ENCODE measurements around the gene WNT1.

WNT1 gene

DNA sequence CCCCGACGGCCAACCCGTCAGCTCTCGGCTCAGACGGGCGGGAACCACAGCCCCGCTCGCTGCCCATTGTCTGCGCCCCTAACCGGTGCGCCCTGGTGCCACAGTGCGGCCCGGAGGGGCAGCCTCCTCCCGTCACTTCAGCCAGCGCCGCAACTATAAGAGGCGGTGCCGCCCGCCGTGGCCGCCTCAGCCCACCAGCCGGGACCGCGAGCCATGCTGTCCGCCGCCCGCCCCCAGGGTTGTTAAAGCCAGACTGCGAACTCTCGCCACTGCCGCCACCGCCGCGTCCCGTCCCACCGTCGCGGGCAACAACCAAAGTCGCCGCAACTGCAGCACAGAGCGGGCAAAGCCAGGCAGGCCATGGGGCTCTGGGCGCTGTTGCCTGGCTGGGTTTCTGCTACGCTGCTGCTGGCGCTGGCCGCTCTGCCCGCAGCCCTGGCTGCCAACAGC lies at the start of gene WNT1:
Gene WNT1, plus strand, starts transcription at position 32 of the 450 bp plus-strand sequence. Its CDS starts 329 bp downstream, at position 361.
- no peak for DNase-seq

DNA sequence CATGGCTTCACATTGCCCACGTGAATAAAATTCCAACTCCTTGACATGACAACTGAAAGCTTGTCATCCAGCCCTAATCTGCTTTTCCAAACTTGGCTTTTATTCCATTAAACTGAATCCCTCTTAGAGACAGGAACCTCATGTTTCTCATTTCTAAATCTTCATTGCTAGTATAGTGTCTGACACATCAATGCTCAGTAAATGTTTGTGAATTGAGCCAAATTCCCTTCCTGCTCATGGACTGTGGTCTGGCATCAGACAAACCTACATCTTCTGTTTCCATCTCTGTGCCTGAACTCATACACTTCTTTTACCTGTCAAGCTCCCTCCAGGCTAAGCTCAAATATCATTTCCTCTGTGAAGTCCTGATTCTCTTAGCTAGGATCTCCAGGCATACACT lies 48.6 kb upstream of the WNT1 start:
- DNase-seq: no peak

DNA sequence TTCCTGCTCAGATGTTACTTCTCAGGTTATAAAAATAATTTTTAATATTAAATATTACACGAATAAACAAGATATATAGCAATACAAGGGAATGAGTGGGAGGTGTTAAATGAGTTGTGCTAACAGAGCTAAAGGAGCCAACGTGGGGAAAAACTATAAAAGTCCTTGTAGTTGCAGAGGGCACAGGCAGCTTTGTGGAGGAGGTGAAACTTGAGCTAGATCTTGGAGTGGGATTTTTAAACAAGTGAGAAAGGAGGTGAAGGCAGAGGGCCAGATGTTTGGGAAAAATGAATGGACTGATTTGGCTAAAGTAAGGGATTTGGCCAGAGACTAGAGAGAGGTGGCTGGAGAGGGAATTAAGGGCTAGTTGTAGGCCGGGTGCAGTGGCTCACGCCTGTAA lies 47.6 kb upstream of the WNT1 start:
- no peak for DNase-seq

DNA sequence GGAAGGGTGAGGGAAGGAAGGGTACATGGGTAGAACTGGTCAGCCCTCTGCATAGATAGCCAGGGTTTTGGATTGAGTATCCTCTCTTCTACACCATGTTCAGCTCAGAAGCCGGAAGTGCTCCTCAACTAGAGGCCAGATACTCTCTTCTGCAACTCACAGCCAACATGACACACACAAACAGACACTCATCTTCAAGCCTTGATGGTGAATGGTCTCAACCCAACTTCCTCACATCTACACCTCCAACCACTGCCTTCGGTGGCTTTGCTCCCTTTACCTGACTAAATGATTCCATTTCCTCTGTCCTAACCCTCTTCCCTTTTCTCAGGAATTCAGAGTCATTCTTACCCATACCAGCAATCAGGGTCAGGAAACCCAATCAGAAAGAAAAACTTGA lies 45.2 kb upstream of the WNT1 start:
- DNase-seq: peak; percentile 14 to 37

DNA sequence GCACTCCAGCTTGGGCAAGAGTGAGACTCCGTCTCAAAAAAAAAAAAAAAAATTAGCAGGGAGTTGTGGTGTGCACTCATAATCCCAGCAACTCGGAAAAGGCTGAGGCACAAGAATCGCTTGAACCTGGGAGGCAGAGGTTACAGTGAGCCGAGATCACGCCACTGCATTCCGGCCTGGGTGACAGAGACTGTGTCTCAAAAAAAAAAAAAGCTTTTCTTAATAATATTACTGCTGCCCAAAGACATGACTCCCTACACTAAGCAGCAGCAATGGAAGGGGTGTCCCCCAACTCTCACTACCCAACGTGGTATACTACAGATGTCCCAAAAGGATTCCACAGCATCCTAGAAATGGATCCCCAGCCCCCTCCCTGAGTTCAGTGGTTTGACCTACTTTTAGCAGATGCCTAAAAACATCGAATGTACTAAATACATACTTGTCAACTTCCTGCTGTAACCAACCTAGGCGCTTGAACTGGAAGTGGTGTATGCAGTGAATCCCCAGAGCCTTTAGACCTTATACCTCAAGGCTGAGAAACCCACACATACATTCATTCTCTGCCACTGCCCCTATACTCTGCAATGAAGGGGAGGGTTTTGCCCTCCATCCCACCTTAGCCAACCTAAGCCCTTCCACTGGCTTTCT lies 44.3 kb upstream of the WNT1 start:
- peak; percentile 52 to 77 for DNase-seq

DNA sequence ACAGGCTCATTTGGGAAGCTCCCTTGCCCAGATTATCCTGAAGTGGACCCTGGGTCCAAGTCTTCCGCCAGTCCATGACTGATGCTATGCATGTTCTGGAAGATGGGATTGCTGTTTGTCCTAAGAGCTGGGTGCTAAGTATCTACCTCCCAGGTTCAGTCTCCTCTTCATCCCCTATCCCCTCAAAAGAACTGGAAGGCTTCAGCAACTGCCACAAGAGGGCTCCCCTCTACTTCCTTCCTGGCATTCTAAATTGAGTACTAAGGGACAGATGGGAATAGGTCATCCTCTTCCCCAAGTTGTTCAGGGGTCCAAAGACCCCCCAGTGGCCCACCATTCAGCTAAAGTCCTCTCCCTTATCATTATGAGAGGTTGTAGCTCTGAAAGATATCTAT lies 43.8 kb upstream of the WNT1 start:
- DNase-seq: peak in 1 of 2 donors; percentile 42

DNA sequence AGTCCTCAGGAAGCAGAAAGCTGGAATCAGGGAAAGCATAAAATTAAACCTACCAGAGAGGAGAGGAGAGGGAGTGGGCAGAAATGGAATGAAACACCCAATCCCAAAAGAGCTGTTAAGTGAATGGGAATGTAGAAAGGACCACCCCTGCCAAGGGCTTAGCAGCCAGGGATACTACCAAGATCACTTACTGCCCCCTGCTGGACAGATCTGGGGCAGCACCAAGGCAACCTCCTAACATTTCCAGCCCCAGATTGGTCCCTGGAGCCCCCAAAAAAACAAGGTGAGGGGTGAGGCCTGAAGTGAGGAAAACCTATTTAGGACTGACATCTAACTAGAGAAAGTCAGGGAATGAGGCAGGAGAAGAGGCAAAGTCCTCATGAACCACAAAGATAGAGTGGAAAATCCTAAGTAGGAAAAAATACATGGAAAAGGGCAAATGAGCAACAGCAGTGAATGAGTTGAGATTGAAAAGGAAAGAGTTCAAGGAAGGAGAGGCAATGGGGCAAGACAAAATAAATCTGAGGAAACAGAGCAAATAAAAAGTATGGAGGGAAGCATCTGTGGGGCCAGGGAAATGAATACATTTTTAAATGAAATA lies 41.6 kb upstream of the WNT1 start:
- peak; percentile 79 to 85 for DNase-seq

DNA sequence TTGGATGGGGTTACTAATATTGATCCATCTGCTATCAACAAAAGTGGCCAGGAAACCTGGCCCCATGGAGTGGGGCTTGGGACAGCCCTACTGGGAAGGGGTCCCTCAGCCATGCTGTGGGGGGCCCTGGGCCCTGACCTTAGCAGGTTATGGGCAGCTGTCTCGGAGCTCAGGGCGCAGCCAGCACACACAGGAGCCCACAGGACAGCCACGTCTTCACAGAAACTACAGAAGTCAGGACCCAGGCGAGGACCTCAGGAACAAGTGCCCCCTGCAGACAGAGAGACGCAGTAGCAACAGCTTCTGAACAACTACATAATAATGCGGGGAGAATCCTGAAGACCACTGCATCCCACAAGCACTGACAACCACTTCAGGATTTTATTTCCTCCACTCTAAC lies 41.0 kb upstream of the WNT1 start:
- no peak for DNase-seq

DNA sequence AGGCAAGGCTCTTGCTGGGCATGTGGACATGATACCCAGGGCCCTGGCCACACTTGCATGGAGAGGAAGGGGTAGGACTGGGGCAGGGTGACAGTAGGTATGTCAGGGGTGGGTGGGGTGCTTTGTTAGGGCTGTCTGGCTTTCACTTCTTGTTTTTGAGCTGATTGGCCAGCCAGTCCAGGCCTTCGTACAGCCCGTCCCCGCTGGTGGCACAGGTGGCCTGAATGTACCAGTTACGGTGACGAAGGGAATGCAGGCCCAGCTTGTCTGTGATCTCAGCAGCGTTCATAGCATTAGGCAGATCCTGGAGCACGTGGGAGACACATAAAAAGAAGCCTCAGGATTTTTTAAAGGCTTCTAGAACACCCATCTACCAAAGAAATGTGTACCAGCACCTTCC lies 39.3 kb upstream of the WNT1 start:
- DNase-seq: peak in 1 of 2 donors; percentile 51

DNA sequence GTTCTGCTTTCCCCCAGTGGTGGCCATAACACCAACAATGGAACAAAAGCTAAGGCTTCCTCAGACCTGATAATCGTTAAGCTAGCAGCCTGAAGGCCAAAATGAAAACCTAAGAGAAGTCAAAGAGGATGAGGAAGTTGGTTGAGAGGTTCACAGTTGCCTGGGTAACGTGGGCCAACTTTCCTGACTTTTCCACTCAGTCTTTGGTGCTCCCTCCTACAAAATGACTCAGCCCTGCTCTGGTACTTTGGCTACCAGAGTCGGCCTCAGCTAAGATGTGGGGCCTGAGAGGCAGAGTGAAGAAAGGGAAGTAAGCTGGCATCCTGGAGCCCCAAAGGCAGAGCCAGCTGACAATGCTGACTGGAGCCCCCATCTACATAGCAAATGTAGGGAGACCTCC lies 37.9 kb upstream of the WNT1 start:
- peak in 1 of 2 donors; percentile 48 for DNase-seq

DNA sequence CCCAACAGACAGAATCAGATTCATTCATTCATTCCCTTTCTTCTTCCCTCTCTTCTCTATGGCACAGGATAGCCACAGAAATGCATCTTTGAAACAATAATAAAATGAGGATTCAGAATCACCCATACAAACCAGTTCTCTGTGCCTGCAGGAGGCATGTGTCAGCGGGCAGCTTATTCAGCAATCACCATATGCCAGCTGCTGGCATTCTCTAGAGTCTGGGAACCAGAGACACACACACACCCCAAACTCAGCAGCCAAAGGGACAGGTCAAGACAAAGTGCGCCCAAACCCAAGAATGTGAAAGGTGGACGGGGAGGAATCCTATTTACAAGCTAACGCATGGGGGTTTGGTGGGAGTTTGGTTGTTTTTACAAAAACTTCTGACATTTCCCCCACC lies 34.9 kb upstream of the WNT1 start:
- DNase-seq: no peak

DNA sequence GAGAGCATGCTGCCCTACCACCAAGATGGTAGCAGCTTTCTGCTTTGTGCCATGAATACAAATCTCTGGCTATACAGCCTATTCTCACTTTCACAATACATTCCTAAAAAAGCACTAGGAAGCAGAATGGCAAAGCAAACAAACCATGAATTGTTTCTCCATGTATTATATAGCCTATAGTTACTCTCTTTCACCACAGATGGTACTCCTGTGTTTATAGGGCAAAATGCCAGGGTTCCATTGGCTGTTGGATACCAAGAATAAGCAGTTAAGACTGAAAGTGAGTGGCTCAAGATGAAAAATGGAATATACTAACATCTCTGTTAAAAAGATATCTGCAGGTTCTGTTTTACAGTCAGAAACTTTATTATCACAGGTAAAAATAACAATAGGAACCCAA lies 31.9 kb upstream of the WNT1 start:
- DNase-seq: no peak

DNA sequence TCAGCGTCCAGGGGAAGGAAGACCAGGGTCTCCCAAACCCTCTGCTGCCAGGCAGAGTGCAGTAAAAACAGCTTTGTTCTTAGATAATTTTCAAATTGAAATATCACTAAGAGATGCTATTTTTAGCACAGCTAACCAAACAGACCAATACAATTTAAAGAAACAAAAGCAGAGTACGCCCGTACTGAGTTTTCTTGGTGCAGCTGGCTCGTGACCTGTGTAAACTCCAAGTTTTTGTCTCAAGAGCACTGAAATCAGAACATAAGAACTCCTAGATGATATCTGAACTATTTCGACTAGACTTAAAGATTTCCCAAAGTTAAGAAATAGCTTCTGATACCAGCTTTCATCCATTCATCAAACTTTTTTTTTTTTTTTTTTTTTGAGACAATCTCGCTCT lies 31.2 kb upstream of the WNT1 start:
- no peak for DNase-seq

DNA sequence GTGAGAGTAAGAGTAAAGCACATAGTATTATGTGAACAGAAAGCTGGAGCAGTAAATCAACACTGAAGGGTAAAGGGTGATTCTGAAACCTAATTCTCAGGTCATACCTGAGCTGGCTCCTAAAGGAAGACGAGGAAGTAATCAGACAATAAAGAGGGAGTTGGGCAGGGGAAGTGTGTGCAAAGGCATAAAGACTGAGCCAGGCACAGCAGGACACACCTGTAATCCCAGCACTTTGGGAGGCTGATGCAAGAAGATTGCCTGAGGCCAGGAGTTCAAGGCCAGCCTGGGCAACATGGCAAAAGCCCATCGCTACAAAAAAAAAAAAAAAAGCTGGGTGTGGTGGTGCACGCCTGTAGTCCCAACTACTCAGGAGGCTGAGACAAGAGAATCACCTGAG lies 30.4 kb upstream of the WNT1 start:
- DNase-seq: no peak

DNA sequence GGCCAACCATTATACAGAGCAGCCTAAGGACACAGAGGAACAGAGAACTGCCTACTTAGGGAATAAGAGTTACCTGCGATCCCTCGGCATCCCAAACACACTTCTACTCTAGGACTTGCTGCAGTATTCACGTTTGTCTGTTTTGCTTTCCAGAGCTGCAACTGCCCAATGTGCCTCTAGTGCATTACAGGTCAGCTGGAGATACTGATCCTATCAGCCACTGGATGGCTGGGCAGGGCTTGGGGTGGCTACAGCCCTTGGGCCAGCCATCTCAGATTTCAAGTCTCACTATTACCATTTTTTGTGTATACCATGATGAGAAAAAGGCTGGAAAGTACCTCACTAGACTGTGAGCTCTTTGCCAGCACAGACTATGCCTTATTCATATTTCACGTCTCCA lies 25.4 kb upstream of the WNT1 start:
- DNase-seq: no peak

DNA sequence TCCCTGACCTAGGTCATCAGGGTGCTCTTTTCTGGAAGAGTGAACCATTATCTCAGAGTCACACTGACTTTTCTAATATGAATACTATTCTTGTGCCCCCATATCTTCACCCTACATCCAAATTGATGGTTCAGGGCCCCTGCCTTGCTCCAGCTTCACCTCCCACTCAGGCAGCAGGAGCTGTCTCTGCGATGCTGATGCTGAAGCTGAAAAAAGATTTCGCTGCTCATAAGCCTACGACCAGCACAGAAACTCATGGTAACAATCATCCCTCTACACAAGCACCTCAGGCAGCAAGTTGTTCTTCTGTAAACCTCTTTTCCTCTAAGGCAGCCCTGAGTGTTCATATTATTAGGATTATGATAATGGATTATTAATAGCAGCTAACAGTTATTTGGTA lies 24.1 kb upstream of the WNT1 start:
- DNase-seq: no peak

DNA sequence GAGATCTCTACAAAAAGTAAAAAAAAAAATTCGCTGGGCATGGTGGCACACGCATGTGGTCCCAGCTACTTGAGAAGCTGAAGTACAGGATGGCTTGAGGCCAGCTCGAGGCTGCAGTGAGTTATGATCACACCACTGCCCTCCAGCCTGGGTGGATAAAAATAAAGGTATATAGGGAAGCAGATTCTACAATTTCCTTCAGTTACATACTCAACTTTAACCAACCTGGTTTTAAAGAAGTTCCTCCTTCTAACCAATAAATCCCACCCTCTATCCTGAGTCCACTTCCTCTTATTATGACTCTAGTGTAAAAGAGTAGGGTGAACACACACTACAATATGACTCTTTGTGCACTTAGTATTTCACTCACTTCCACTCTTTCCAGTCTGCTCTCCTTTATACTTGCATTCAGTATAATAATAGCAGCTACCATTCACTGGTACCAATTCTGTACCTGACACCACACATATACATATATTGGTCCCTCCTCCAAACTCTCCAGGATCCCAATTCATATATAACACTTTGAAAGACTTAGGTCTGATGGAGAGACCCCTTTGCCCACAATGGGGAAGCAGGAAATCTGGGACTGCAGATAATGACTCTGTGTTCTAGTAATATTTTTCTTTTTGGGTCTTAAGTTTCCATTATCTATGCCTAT lies 23.2 kb upstream of the WNT1 start:
- DNase-seq: no peak

DNA sequence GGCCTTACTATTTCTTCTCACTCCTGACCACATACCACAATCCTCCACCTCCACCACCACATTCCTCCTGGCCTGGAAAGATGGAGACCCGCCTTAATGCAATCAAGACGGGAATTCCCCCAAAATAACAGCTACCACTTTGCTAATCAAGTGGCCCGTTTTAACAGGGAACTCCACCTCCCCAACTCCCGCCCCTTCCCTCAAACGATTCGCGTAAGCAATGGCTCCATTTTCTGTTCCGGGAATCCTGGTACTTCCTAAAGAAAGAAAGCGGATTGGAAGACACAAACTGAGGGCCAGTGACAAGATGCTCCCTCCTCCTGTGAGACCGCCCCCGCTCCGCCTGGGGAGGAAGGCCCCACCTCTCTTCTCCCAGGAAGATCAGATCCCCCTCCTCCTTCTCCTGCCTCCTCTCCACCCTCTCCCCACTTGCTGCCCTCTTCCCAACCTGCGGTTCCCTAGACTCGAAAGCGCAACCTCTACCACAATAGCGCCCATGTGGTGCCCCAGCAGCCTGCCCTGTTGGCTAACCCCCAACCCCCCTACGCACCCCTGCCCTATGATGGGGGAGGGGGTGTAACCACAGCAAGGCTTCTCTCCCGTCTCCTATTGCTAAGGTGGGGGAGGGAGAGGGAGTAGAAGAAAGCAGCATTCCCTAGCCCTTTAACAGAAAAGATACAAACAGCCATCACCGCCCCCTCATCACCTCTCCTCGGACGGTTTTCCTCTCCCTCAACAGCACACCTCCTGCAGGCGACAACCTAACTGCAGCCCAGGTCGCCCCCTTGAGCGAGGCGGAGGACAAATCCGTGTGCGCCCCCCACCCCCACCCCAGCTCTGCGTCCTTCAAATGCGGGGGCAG lies 21.6 kb upstream of the WNT1 start:
- DNase-seq: peak; percentile 42 to 48

DNA sequence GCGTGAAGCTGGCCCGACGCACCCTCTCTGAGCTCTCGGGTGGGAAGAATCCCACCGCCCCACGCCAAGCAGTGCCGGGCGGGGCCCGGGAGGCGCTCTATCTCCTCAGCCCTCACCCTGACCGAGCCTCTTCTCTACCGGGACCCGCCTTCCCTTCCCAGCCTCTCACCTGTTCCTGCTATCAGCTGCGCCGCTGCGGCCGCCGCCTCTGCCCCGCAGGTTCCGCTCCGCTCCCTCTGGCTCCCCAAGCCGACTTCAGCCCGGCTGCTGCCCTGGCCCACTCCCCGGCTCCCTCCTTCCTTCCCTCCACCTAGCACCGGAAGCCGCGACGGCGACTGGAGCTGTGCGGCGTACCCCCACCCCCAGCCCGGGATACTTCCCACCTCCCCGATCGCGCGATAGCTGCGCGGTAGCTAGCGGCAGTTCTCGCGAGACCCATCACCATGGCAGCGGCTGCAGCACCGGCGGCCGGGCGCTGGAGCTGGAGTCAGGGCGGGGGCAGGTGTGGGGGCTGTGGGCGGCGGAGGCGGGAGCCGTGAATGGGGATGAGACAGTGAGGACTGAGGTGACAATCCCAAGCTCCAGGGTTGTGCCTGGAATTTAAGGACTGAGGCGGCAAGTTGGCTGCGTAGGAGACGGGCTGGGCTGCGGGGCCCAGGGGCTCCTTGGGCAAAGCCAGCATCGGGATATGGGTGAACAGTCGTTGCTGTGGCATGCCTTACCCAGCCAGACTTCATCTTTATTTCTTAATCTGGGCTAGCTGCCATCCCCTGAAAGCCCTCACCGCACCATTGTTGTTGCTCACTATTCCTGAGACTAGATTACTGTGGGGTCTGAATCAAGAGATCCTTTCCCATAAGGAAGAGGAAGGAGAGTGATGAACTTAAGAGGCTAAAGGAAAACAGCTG lies 20.7 kb upstream of the WNT1 start, which contains the start of gene ARF3:
Gene ARF3, minus strand, starts transcription at position 347 of the 908 bp plus-strand sequence. CDS start 16,392 bp downstream, outside the sequence.
- DNase-seq: peak; percentile 92 to 93

DNA sequence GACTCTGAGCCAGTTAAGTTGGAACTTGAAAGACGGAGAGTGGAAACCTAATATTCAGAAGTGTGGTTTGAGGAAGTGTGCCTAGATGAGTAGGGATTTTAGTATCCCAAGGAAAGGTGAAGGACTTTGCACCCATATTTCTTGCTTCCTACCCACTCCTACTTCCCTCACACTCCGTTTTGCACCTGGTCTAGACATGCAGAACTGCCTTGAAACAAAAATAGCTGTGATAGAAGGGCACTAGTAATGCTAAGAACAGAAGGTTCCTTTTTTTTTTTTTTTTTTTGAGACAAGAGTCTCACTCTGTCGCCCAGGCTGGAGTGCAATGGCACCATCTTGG lies 20.1 kb upstream of the WNT1 start:
- no peak for DNase-seq

DNA sequence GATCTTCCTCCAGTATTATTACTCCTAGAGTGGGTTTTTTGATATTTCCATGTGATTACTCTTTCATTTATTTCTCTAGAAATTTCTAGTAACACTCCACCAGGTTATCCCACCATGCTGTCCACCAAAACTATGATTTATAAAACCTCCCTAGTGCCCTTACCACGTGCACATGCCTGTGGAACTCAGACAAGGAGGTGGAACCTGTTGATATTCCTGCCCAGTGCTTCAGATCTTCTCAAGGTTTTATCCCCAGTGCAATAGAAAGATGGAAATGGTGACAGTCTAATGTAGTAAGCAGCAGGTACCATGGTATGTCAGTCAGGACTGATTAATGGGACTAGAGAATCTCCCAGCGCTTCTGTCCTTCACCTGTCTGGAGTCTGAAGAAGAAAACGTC lies 17.3 kb upstream of the WNT1 start:
- DNase-seq: no peak

DNA sequence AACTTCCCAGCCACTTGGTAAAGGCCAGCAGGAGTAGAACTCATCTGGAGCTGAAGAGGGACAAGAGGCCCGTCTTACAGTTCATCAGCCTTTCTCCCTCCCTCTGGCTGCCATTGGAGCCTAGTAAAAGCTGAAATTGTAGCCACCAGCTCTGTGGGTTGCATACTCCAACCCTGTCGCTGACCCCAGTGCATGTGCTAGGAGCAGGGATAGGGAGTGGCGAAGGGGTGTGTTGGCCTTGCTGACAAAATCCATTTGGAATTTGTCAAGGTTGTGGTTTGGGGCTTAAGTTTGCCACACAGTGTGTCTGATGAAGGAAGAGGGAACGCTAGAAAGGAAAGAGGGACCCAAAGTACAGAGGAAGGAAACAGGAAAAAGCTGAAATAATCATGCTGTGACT lies 16.8 kb upstream of the WNT1 start:
- no peak for DNase-seq

All from CD4-positive, alpha-beta T cell treated with Interleukin-4 for 1 hour (primary cell).